IMR-90 (cell line): ENCODE data around the gene PPOX. TPM values are rescaled to one million over a fixed set of nuclear protein-coding genes. Genes with fewer than 3 reads are reported as not detected.
A peak's percentile ranks its signal among the peaks of the same experiment; 100 is the strongest.

Experiments used
- ATAC-seq: fragments of 200-7000 bp; cut with Tn5 transposase; 2 replicates; pipeline ENCODE4 v1.9.1; 2020; ENCODE audit warnings: low read depth, mild to moderate bottlenecking, moderate library complexity
- BruUV-seq: library from RNA; stranded (reverse); fragments of 400-500 nt; replicated peaks from 2 replicates; lab custom pipeline; 2021; lab: Mats Ljungman, UMichigan
- CTCF ChIA-PET: fragments of 300-600 bp; formaldehyde crosslinking; extraction: SDS; loops from one replicate; lab custom pipeline; 2021; ENCODE audit warnings: antibody characterized with exemption; lab: Yijun Ruan, JAX
- POLR2A ChIA-PET: fragments of 300-600 bp; sonication (Branson Sonifier 250); formaldehyde crosslinking; loops from one replicate; lab custom pipeline; 2022; ENCODE audit warnings: antibody characterized with exemption; ENCODE audit not compliant: unreplicated experiment; lab: Charles Lee
- DNase-seq: peaks from one replicate; pipeline ENCODE4 v3.0.0; 2013
- H2AFZ ChIP-seq: replicated peaks from 2 replicates; pipeline ENCODE3; 2013; ENCODE audit warnings: low read length, mild to moderate bottlenecking; ENCODE audit not compliant: poor library complexity
- H2AK5ac ChIP-seq: 2 replicates; pipeline ENCODE4 v1.6.1; 2013; ENCODE audit warnings: low read depth, low read length, inconsistent platforms
- H2AK9ac ChIP-seq: replicated peaks from 2 replicates; pipeline ENCODE3; 2013; ENCODE audit warnings: mild to moderate bottlenecking, low read depth, low read length, moderate library complexity; ENCODE audit not compliant: poor library complexity
- H2BK120ac ChIP-seq: 2 replicates; pipeline ENCODE4 v1.6.1; 2013; ENCODE audit warnings: low read depth, low read length, inconsistent platforms
- H2BK15ac ChIP-seq: 3 replicates; pipeline ENCODE4 v1.6.1; 2013; ENCODE audit warnings: low read depth, low read length, inconsistent platforms
- H2BK20ac ChIP-seq: 2 replicates; pipeline ENCODE4 v1.6.1; 2013; ENCODE audit warnings: low read depth, mild to moderate bottlenecking, inconsistent platforms, low read length, moderate library complexity
- H2BK5ac ChIP-seq: 2 replicates; pipeline ENCODE4 v1.6.1; 2013; ENCODE audit warnings: mild to moderate bottlenecking, low read depth, low read length, inconsistent platforms; ENCODE audit not compliant: poor library complexity, severe bottlenecking
- H3K14ac ChIP-seq: replicated peaks from 2 replicates; pipeline ENCODE4 v1.6.1; 2013; ENCODE audit warnings: low read depth, low read length, inconsistent platforms
- H3K18ac ChIP-seq: 2 replicates; pipeline ENCODE4 v1.6.1; 2013; ENCODE audit warnings: low read depth, low read length, control low read depth
- H3K23ac ChIP-seq: 2 replicates; pipeline ENCODE4 v1.6.1; 2013; ENCODE audit warnings: low read depth, low read length, inconsistent platforms
- H3K27ac ChIP-seq: 2 replicates; pipeline ENCODE4 v1.5.1; 2013; ENCODE audit warnings: mild to moderate bottlenecking, control low read depth, low read length; ENCODE audit not compliant: insufficient read depth
- H3K27me3 ChIP-seq: 2 replicates; pipeline ENCODE4 v1.6.1; 2013; ENCODE audit warnings: low read length; ENCODE audit not compliant: control insufficient read depth, insufficient read depth
- H3K36me3 ChIP-seq: 2 replicates; pipeline ENCODE4 v1.6.1; 2013; ENCODE audit warnings: low read length, mixed read lengths; ENCODE audit not compliant: control insufficient read depth, insufficient read depth
- H3K4ac ChIP-seq: 2 replicates; pipeline ENCODE4 v1.6.1; 2013; ENCODE audit warnings: low read depth, low read length, inconsistent platforms
- H3K4me1 ChIP-seq: 2 replicates; pipeline ENCODE4 v1.6.1; 2013; ENCODE audit warnings: low read length, mixed read lengths; ENCODE audit not compliant: control insufficient read depth, insufficient read depth
- H3K4me2 ChIP-seq: 2 replicates; pipeline ENCODE4 v1.6.1; 2013; ENCODE audit warnings: low read depth, mild to moderate bottlenecking, control low read depth, low read length, moderate library complexity
- H3K4me3 ChIP-seq: 2 replicates; pipeline ENCODE4 v1.5.1; 2013; ENCODE audit warnings: low read depth, mild to moderate bottlenecking, control low read depth, low read length, moderate library complexity; ENCODE audit not compliant: insufficient read depth
- H3K56ac ChIP-seq: 2 replicates; pipeline ENCODE4 v1.6.1; 2013; ENCODE audit warnings: low read length, inconsistent platforms; ENCODE audit not compliant: insufficient read depth; ENCODE audit errors: extremely low read depth
- H3K79me1 ChIP-seq, 2 experiments: 2 replicates each; pipeline ENCODE4 v1.6.1; 2013; ENCODE audit warnings: low read length in 2 of 2, inconsistent platforms in 1 of 2, low read depth in 1 of 2
- H3K9ac ChIP-seq: 2 replicates; pipeline ENCODE4 v1.6.1; 2013; ENCODE audit warnings: low read depth, low read length, control low read depth
- H3K9me1 ChIP-seq: 2 replicates; pipeline ENCODE4 v1.6.1; 2013; ENCODE audit warnings: low read length, inconsistent platforms; ENCODE audit not compliant: insufficient read depth
- H3K9me3 ChIP-seq: 2 replicates; pipeline ENCODE4 v1.6.1; 2013; ENCODE audit warnings: low read length; ENCODE audit not compliant: control insufficient read depth, insufficient read depth
- H4K20me1 ChIP-seq: 2 replicates; pipeline ENCODE4 v1.6.1; 2013; ENCODE audit warnings: low read length, inconsistent platforms; ENCODE audit not compliant: insufficient read depth
- H4K5ac ChIP-seq: 2 replicates; pipeline ENCODE4 v1.6.1; 2013; ENCODE audit warnings: mild to moderate bottlenecking, low read depth, low read length, control low read depth
- H4K8ac ChIP-seq, 2 experiments: 2 replicates each; pipeline ENCODE4 v1.6.1; 2013; ENCODE audit warnings: low read depth in 2 of 2, low read length in 2 of 2, control low read depth in 1 of 2, inconsistent platforms in 1 of 2
- H4K91ac ChIP-seq: 2 replicates; pipeline ENCODE4 v1.6.1; 2013; ENCODE audit warnings: low read depth, low read length, inconsistent platforms; ENCODE audit not compliant: insufficient read depth
- BHLHE40 ChIP-seq: fragments of 150-350 bp; IDR thresholded peaks from 2 replicates; pipeline ENCODE4 v1.6.1; 2016; ENCODE audit warnings: mild to moderate bottlenecking, low read depth, low read length
- CHD1 ChIP-seq: IDR thresholded peaks from 2 replicates; pipeline ENCODE4 v1.6.1; 2012; ENCODE audit warnings: low read depth, low read length, improper control_type of control experiment
- ELK1 ChIP-seq: fragments of 150-350 bp; IDR thresholded peaks from 2 replicates; pipeline ENCODE4 v1.6.1; 2016; ENCODE audit warnings: low read depth, mild to moderate bottlenecking, low read length, moderate library complexity, borderline replicate concordance
- FOS ChIP-seq: fragments of 150-350 bp; IDR thresholded peaks from 2 replicates; pipeline ENCODE4 v1.6.1; 2016; ENCODE audit warnings: low read depth, low read length
- MAFK ChIP-seq: IDR thresholded peaks from 2 replicates; pipeline ENCODE4 v1.6.1; 2012; ENCODE audit warnings: low read depth, low read length, improper control_type of control experiment
- MAZ ChIP-seq: IDR thresholded peaks from 2 replicates; pipeline ENCODE4 v1.6.1; 2012; ENCODE audit warnings: low read depth, mild to moderate bottlenecking, low read length, improper control_type of control experiment, moderate library complexity, borderline replicate concordance
- MXI1 ChIP-seq: IDR thresholded peaks from 2 replicates; pipeline ENCODE4 v1.6.1; 2012; ENCODE audit warnings: low read depth, mild to moderate bottlenecking, low read length, moderate library complexity, borderline replicate concordance
- POLR2A ChIP-seq: IDR thresholded peaks from 2 replicates; pipeline ENCODE4 v1.6.1; 2012; ENCODE audit warnings: mild to moderate bottlenecking, low read depth, low read length
- RAD21 ChIP-seq: IDR thresholded peaks from 2 replicates; pipeline ENCODE4 v1.6.1; 2012; ENCODE audit warnings: low read length, improper control_type of control experiment
- RCOR1 ChIP-seq: IDR thresholded peaks from 2 replicates; pipeline ENCODE4 v1.6.1; 2012; ENCODE audit warnings: mild to moderate bottlenecking, low read length, improper control_type of control experiment; ENCODE audit not compliant: insufficient replicate concordance
- RFX5 ChIP-seq: IDR thresholded peaks from 2 replicates; pipeline ENCODE4 v1.8.0; 2012; ENCODE audit warnings: low read depth, mild to moderate bottlenecking, low read length, moderate library complexity
- SMC3 ChIP-seq: fragments of 150-350 bp; IDR thresholded peaks from 2 replicates; pipeline ENCODE4 v1.6.1; 2016; ENCODE audit warnings: low read depth, mild to moderate bottlenecking, antibody characterized with exemption, low read length, moderate library complexity
- USF2 ChIP-seq: fragments of 150-350 bp; IDR thresholded peaks from 2 replicates; pipeline ENCODE4 v1.6.1; 2017; ENCODE audit warnings: mild to moderate bottlenecking, antibody characterized with exemption, low read length, low read depth
- WGBS, 2 experiments: methylation state at CpG; one replicate each; pipeline versions ENCODE4 v1.1.5 to v1.1.7; 2013; ENCODE audit warnings: missing lambda C conversion rate in 2 of 2; ENCODE audit not compliant: insufficient read length in 1 of 2; ENCODE audit errors: extremely low coverage in 2 of 2; 5-methylcytosine and 5-hydroxymethylcytosine counted together
- dilution Hi-C: fragments of 300-500 bp; cut with HindIII; formaldehyde crosslinking; loops from one replicate; pipeline ENCODE4 v1.14.3; 2018; ENCODE audit warnings: low sequenced_read_pairs; ENCODE audit not compliant: unreplicated experiment
- in situ Hi-C: fragments of 300-500 bp; cut with MboI; formaldehyde crosslinking; loops from 3 replicates; pipeline ENCODE4 v1.14.3; 2019; ENCODE audit warnings: low sequenced_read_pairs, inconsistent platforms, mixed read lengths
- intact Hi-C: fragments of 100-400 bp; cut with micrococcal nuclease; formaldehyde crosslinking; loops from 2 replicates; pipeline ENCODE4 v1.10.0; 2022
- polyA plus RNA-seq, 3 experiments: library from polyadenylated mRNA; depleted of rRNA; stranded (reverse); fragments of >200 nt; gene quantifications; 2 replicates each; pipeline ENCODE4 v1.2.3, GENCODE V29; 2012; ENCODE audit warnings: low replicate concordance in 1 of 3
- total RNA-seq: library from RNA; depleted of rRNA; stranded (reverse); fragments of >200 nt; gene quantifications from 2 replicates; pipeline ENCODE4 v1.2.3, GENCODE V29; 2012
- TF ChIP-seq, protein P1 (sequence below): conservative IDR thresholded peaks from 2 replicates; pipeline ENCODE4 v1.5.1; 2012; ENCODE audit warnings: mild to moderate bottlenecking, low read depth, low read length, improper control_type of control experiment

The PPOX gene
- total and polyA plus RNA-seq, 2 of the 4 experiments (the other 2 are of a cell fraction) = 6.1 to 14.3 TPM

GRCh38 chr1:161198194-161198896 lies 32.1 kb downstream of the PPOX start:
- H2AFZ ChIP-seq = peak overlapping the region; percentile 94
- no TSS peak for BruUV-seq
- ChIA-PET POLR2A (no interaction called here), CTCF (interaction anchor here (1.0 kb wide), 1 partner anchor 28 kb away, joined by 3 read pairs; no protein-coding TSS in a partner anchor)
- H2BK20ac ChIP-seq = no peak overlapping the region
- dilution Hi-C loops (no loop called here), intact Hi-C loops (no loop called here), in situ Hi-C loops (no loop called here)
- H3K18ac ChIP-seq = no peak overlapping the region
- H3K4me2 ChIP-seq = peak overlapping the region; percentile 30; the same call in 1 of the 2 replicates
- no peak overlapping the region; the same call in 1 of the 2 replicates for H2BK120ac ChIP-seq
- peaks cover 31% of the 10 kb centered on the region for H3K4me1 ChIP-seq
- peak overlapping the region; percentile 24; the same call in 1 of the 2 replicates for H3K56ac ChIP-seq
- no peak overlapping the region; the same call in 1 of the 2 replicates for H3K27ac ChIP-seq
- no peak overlapping the region for H2BK5ac ChIP-seq
- DNase-seq = no peak
- peak overlapping the region; percentile 68 for H3K4ac ChIP-seq
- H2AK5ac ChIP-seq = peak overlapping the region; percentile 48
- H3K9me1 ChIP-seq = peaks cover 20% of the 10 kb centered on the region
- H3K9ac ChIP-seq = no peak overlapping the region
- peak overlapping the region; percentile 8; the same call in 1 of the 2 replicates for H4K5ac ChIP-seq
- TF ChIP-seq SMC3 (no peak), MXI1 (no peak), RFX5 (no peak), RAD21 (no peak), RCOR1 (no peak), BHLHE40 (no peak), USF2 (no peak), MAZ (peak; percentile 19; the same call in 1 of the 2 replicates), POLR2A (no peak), MAFK (no peak), ELK1 (no peak), CHD1 (no peak), FOS (no peak)
- TF ChIP-seq, protein P1, sequence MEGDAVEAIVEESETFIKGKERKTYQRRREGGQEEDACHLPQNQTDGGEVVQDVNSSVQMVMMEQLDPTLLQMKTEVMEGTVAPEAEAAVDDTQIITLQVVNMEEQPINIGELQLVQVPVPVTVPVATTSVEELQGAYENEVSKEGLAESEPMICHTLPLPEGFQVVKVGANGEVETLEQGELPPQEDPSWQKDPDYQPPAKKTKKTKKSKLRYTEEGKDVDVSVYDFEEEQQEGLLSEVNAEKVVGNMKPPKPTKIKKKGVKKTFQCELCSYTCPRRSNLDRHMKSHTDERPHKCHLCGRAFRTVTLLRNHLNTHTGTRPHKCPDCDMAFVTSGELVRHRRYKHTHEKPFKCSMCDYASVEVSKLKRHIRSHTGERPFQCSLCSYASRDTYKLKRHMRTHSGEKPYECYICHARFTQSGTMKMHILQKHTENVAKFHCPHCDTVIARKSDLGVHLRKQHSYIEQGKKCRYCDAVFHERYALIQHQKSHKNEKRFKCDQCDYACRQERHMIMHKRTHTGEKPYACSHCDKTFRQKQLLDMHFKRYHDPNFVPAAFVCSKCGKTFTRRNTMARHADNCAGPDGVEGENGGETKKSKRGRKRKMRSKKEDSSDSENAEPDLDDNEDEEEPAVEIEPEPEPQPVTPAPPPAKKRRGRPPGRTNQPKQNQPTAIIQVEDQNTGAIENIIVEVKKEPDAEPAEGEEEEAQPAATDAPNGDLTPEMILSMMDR = 0 out of 2 replicates have a peak, but pooled peaks have one; percentile 14
- ATAC-seq = no peak
- WGBS, 2 experiments = 55% methylated on average over 4 of the region's 20 CpGs; no CpG with 5 or more reads in 1 of the 2 experiments
- H3K36me3 ChIP-seq = peaks cover under 1% of the 10 kb centered on the region; the same call in 1 of the 2 replicates
- 0 out of 2 replicates have a peak overlapping the region, but pooled peaks have one; percentile 12 for H3K23ac ChIP-seq
- no peak overlapping the region for H3K14ac ChIP-seq
- 0 out of 3 replicates have a peak overlapping the region, but pooled peaks have one; percentile 16 for H2BK15ac ChIP-seq
- peak overlapping the region; percentile 33 for H2AK9ac ChIP-seq
- no peak overlapping the region for H3K4me3 ChIP-seq
- peak overlapping the region; percentile 32; the same call in 1 of the 2 replicates for H4K91ac ChIP-seq
- no peaks in the 10 kb centered on the region for H3K9me3 ChIP-seq
- H3K27me3 ChIP-seq = no peaks in the 10 kb centered on the region
- no peaks in the 10 kb centered on the region for H4K20me1 ChIP-seq
- peaks cover 10 to 12% of the 10 kb centered on the region in 2 experiments for H3K79me1 ChIP-seq
- peak overlapping the region; percentile 42 to 96; a peak in 3 of 4 replicates for H4K8ac ChIP-seq
